HG03565 (cell line): ENCODE results near the gene IL17F.
"Not testable (repeated sequence)": the region's sequence is repeated elsewhere in the genome, so short reads cannot be mapped to it uniquely, and the experiment has no call there.

Experiments used
- ATAC-seq: cut with Tn5 transposase; IDR thresholded peaks from one replicate; pipeline ENCODE4 v1.9.1; 2021; ENCODE audit warnings: mild to moderate bottlenecking, moderate library complexity; ENCODE audit not compliant: unreplicated experiment

IL17F gene

GRCh38 chr6:52249078-52249477, 4.8 kb upstream of the IL17F start:
- ATAC-seq: no peak

DNA sequence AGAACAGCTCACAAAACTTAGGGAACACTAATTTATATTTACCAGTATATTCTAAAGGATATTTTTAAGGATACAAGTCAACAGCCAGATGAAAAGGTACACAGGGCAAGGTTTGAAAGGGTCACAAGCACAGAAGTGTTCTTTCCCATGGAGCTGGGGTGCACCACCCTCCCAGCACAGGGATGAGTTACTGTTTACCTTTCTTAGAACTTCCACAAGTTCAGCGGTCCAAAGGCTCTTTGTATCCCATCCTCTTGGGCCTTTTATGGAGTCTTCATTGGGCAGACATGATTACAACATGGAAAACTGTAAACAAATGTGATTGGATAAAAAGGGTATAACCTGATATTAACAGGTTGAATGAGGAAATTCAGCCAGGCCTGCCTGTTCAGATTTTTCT, 1.1 kb upstream of the IL17F start:
- ATAC-seq: no peak

GRCh38 chr6:52243282-52243893, 912 bp downstream of the IL17F start:
- no peak for ATAC-seq

DNA sequence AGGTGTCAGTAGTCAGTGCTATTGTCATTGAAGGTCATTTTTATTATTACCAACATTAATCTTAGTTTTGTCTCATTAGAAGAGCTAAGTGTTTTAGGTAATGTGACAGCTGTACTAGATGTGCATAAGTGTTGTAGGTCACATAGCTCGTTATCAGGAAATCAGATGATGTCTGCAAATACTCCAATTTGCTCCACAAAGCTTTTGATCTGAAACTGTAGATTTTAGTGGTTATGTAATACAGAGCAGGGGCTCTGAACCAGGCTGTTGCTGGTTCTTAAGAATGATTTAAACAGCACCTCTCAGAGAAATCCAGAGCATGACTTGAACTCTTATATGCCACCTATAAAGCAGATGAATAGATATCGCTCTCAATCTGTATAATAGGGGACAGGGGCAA, 2.5 kb downstream of the IL17F start:
- no peak for ATAC-seq

DNA sequence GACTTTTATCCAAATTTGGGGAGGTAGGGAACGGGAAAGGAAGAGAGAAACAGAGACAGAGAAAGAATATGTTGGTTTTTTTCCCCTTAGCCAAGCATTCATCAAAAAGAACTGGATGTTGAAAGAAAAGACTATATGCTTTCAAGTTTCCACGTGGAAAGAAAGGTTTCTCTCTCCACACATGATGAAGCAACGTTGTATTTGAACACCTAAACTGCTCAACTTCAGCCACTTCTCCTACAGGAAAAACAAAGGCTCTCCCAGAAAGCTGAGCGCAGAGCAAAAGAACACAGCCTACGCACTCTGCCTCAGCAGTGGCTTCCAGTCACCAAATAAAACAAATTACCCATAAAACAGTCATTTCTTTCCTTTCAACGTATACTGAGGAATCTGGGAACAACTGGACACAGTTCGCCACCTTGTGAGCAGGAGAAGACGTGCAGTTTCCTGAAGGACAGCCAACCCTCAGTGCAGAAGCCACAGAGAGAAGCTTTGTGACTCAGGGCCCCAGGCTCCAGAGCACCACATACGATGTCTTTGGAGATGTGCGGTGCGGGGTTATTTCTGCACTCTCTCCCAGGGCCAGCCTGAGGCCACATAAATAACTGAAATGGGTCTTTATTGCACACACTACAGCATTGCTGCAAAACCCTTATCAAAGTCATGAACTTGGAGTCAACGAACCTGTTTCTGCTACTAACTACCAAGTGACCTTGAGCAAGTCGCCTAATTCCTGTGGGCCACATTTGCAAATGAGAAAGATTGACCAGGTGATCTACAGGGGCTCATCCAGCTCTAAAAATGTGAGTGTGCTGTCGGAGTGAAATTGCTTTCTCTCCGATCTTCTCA, 10.1 kb downstream of the IL17F start:
- ATAC-seq: peak; percentile 73

- ATAC-seq: no peak
Observed at GRCh38 chr6:52233005-52233404, 11.3 kb downstream of the IL17F start.

DNA sequence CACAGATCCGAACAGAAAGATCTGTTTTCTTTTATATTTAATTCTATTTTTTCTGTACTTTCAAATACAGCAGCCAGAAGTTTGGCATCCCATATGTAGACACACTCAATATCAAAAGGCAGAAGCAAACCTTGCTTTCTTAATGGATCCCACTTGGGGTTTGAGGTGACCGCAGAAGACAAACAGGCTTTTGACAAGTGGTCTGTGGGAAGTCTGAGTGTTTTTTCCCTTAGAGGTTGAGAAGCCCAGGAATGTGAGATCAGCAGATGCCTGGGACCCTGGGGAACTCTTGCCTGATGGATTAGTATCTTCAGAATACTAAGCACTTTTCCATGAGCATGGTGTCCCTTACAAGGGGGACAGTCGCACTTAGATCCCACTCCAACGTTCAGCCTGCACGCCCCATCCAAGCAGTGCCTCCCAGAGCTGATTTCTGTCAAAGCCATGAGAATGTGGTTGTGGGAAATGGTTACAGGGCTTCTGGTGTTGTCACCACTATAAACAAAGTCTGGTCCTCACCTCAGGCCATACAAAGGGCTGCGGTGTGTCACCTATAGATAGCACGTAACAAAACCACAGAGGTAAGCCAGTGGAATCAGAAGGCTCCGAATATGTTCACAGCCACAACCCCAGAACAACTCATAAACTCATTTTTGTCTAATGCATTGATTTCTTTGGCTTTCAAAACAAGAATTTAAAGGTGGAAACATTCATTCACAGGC, 12.7 kb downstream of the IL17F start:
- no peak for ATAC-seq

- ATAC-seq: no peak
Observed at GRCh38 chr6:52230685-52231084, 13.6 kb downstream of the IL17F start.

DNA sequence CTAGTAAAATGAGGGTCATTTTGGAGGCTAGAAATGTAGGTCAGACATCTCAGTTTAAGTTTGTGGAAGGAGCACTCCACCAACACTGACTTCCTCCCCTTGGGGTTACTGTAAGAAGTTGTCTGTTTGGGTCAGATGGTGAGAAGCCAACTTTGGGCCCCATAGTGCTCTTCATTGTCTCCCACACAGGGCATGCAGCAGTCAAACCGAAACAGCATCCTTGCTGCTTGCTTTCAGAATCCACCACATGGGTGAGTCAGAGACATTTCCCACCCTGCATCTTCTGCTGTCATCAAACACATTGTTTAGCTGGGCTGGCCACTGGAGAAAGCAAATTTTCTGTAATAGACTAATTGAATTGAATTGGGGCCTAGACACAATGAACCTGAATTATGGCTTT, 16.8 kb downstream of the IL17F start:
- peak; percentile 99 for ATAC-seq

- peak; percentile 70 for ATAC-seq
Observed at GRCh38 chr6:52221302-52221701, 23.0 kb downstream of the IL17F start.

DNA sequence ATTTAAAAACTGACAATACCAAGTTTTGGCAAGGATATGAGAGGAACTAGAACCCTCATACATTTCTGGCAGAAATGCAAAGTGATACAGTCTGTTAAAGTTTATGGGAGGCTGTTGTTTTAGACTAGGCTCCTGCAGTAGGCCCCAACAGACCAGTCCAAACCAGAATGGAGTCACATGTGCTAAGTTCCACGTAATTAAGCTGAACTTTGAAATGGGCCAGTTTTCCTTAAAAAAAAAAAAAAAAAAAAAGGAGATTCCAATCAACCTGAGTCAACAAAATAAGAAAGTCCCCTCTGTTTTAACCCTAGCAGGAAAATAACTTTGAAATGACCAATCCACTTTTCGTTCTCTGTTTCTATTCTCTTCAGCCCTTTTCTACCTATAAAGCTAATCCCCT, 26.5 kb downstream of the IL17F start:
- no peak for ATAC-seq

DNA sequence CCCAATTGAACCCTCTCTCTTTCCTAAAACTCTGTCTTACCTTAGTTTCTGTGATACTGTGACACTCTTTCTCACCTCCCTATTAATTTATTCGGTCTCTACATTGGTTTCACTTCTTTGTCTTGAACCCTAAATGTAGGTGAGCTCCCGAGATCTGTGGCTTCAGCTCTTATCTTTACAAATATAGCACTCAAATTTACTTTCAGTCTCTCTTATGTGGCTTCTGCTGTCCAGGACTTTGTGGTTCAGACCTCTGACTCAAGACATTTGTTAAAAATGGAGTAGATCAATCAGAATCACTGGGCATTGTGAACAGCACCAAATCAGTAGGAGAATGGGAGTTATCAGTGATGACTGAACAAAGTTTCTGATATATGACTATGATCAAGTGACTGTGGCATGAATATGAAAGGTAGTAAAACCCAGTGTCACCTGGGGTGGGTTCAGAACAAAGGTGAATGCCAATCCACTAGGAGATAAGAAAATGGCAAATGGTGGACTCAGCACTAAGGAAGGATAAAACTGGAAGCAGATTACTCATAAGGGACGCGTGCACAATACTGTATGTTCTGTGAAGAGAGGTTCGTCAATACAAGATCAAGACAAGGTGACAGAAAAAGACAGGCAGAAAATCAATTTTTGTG, 27.2 kb downstream of the IL17F start:
- ATAC-seq: peak; percentile 51

DNA sequence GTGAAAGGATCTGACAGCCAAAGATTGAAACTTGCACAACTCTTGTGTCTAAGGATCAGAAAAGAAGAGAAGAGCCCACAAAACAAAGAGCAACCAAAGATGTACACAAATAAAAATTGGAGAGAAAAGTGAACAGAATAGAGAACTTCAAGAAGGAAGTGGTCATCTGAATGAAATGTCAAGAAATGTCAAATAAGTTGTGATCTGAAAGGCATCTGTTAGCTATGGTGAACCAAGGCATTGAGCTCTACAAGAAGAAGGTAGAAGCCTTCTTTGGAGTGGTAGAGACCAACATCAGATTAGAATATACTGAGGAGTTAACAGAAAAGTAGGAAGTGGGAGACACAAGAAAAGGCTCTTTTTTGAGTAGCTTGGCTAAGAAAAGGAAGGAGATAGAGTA, 28.5 kb downstream of the IL17F start:
- ATAC-seq: no peak

DNA sequence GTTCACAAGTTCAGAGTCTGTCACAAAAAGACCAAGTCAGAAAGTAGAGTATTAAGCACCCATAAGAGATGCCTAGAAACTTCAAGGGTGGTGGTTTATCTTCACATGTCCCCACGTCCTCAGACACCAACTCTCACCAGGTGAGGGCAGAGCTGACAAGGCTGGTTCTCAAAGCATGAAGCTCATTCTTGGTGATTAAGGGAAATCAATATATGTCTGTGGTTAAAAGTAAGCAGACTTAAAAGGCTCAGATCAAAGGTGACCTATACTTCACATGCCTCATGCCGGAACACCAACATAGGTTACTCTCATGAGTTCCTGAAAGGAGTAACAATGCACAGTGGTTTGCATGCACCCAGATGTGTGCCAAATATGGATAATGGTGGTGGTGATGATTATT, 31.2 kb downstream of the IL17F start:
- ATAC-seq: no peak

DNA sequence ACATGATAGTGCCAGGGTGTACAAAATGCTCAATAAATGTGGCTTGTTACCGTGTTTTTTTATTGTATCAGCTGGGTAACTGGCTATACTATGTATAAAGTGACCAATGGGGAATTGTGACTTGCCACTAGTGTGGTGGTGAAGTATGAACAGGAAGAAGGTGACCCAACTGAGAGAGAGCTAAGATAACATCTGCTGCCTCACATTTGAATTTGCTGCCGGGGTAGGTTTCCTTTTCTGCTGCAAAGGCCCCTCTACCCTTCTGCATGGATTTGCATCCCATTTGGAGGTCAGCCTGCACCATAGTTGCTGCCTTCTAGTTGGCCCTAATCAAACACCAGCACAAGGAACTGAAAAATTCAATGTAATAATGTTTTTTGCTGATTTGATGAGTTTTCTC, 34.1 kb downstream of the IL17F start:
- ATAC-seq: peak; percentile 87

GRCh38 chr6:52209770-52210169, 34.5 kb downstream of the IL17F start:
- peak; percentile 29 for ATAC-seq

GRCh38 chr6:52208612-52209011, 35.7 kb downstream of the IL17F start:
- ATAC-seq: no peak

GRCh38 chr6:52207066-52207465, 37.2 kb downstream of the IL17F start:
- ATAC-seq: no peak

DNA sequence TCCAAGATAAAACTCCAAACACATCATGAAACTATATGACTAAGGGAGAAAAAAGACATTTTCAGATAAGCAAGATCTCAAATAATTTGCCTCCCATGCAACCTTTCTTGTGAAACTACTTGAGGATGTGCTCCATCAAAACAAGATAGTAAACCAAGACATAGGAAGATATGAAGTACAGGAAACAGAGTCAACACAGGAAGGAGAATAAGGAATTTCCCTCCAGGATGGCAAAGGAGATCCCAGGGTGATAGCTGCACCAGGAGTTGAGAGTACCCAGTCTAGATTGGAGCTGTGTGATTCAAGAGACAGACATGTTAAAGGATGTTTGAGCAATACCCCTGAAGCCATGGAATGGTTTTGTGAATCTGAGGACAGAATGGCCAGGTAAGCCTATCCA, 42.8 kb downstream of the IL17F start:
- ATAC-seq: no peak

GRCh38 chr6:52201046-52201445, 43.3 kb downstream of the IL17F start:
- no peak for ATAC-seq

DNA sequence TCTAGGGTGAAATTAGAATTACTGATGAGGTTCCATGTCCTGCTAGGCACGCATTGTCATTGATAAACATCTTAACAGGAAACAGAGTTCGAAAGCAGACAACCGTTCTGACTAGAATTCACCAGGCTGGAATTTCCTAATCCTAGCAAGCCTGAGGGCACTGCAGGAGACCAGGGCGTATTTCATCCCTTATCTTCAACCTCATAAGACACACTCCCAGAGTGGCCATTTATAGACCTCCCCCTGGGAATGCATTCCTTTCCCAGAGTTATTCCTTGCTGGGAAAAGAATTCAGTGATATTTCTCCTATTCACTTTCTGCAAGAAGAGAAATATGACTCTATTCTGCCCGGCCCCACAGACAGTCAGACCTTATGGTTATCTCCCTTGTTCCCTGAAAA, 44.2 kb downstream of the IL17F start:
- ATAC-seq: not testable (repeated sequence)
